Right cardiac atrium (tissue), 5 donors: Measurements from ENCODE around the gene DNMT3A. TPM values are rescaled to one million over a fixed set of nuclear protein-coding genes. Genes with fewer than 3 reads are reported as not detected.
"Not testable (repeated sequence)": the region's sequence is repeated elsewhere in the genome, so short reads cannot be mapped to it uniquely, and the experiment has no call there.

Experiments used
- ATAC-seq, 2 donors: fragments of 200-7000 bp; cut with Tn5 transposase; one replicate each; pipeline versions ENCODE4 v1.8.0 to v1.9.1; 2020; ENCODE audit warnings: moderate library complexity in 2 of 2, mild to moderate bottlenecking in 1 of 2
- DNase-seq, 3 donors: peaks; one replicate each; pipeline ENCODE4 v3.0.0-alpha.2; 2020
- H3K27ac ChIP-seq: one replicate; pipeline ENCODE4 v1.5.1; 2013; ENCODE audit warnings: mild to moderate bottlenecking, low read length, control low read depth, moderate library complexity
- H3K27me3 ChIP-seq: one replicate; pipeline ENCODE4 v1.6.1; 2013; ENCODE audit not compliant: control insufficient read depth, insufficient read depth
- H3K4me1 ChIP-seq: one replicate; pipeline ENCODE4 v1.6.1; 2013; ENCODE audit warnings: low read length; ENCODE audit not compliant: control insufficient read depth, insufficient read depth
- H3K4me3 ChIP-seq: one replicate; pipeline ENCODE4 v1.5.1; 2013; ENCODE audit warnings: low read length, control low read depth
- H3K9me3 ChIP-seq: one replicate; pipeline ENCODE4 v1.6.1; 2013; ENCODE audit warnings: low read length; ENCODE audit not compliant: control insufficient read depth
- WGBS: extraction: QIAGEN DNeasy Blood & Tissue Kit; methylation state at CpG from one replicate; pipeline ENCODE4 v1.1.7; 2013; 5-methylcytosine and 5-hydroxymethylcytosine counted together
- intact Hi-C, 4 donors: fragments of 100-400 bp; cut with DNase I; formaldehyde crosslinking; loops; one replicate each; pipeline versions ENCODE4 v1.11.0 to v1.14.0; 2022 to 2023
- polyA plus RNA-seq: library from polyadenylated mRNA; stranded (reverse); fragments of 200-250 nt; gene quantifications from one replicate; pipeline ENCODE4 v1.2.3, GENCODE V29; 2013
- total RNA-seq, 4 donors: library from RNA; stranded (reverse); fragmentation: NEBNext Ultra II Directional; extraction: Animal tissue kit (Norgen Biotek cat#: 25700); gene quantifications; one replicate each; pipeline ENCODE4 v1.2.1, GENCODE V29; 2021
- donor health status: healthy with polysubstance abuse.
- donor health status: DM: no; HTN: yes; CAD: no.
- donor health status: DM: no; HTN: no; CAD: no.
- donor health status: DM: no; HTN: yes; CAD: no; lungs with severe emphysema.
- donor health status: DM: yes; HTN: yes; CAD: no.

DNMT3A gene
- total and polyA plus RNA-seq, 5 donors, result 9.9 to 22.9 (median 20.2) TPM

DNA sequence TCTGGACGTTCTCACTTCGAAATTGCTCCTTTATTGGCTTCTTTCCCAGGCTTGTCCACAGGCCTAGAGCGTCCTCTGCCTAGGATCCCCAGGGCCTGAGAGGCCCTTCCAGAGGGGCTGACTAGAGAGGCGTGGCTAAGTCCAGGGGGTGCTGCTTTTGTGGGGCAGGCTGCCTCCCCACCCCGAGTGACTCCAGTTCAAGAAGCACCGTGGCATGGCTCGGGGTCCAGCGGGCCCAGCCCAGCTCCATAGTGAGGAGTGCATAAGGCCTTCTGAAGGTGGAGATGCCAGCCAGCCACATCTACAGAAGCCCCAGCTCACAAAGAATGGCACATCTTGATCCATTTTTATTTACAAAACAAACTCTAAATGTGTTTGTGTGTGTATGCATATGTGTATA is 128.5 kb downstream of the DNMT3A start:
- intact Hi-C loops, result no loop called here
- H3K4me1 ChIP-seq, result no peaks in the 10 kb centered on the region
- no peaks in the 10 kb centered on the region for H3K27me3 ChIP-seq
- DNase-seq, result no peak
- WGBS, result 41% methylated on average over 8 of the region's 8 CpGs
- H3K4me3 ChIP-seq, result no peak overlapping the region
- ATAC-seq, result peak in 1 of 2 donors; percentile 3
- H3K27ac ChIP-seq, result no peak overlapping the region
- H3K9me3 ChIP-seq, result no peaks in the 10 kb centered on the region

GRCh38 chr2:25210923-25211322 is 130.8 kb downstream of the DNMT3A start:
- ATAC-seq, H3K27ac ChIP-seq, DNase-seq, intact Hi-C loops, H3K4me1 ChIP-seq, H3K9me3 ChIP-seq, H3K4me3 ChIP-seq, H3K27me3 ChIP-seq: not testable (repeated sequence)
- 96% methylated on average over 6 of the region's 6 CpGs for WGBS

DNA sequence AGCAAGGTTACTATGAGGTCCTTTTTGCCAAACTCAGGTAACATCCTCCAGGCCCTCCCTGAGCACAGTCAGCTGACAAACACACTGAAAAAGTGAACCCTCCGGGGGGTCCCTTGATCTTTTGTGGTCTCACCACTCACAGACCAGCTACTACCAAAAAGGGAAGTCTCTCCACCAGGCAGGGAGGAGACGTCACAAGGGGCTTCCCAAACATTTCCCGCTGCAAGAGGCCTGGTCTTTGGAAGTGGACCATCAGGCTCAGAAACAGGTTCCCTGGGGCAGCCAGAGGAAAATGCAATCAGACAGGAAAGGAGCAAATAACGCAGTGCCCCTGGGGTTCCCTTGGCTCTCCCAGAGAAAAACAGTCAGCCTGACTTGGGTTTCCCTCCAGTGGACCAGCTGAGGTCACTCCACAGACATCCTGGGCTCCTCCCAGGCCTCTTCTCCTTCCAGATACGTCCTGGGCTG is 134.6 kb downstream of the DNMT3A start:
- no peak overlapping the region for H3K27ac ChIP-seq
- ATAC-seq, result peak in 1 of 2 donors; percentile 19
- H3K27me3 ChIP-seq, result no peaks in the 10 kb centered on the region
- no peak for DNase-seq
- WGBS, result 55% methylated on average over 5 of the region's 5 CpGs
- no peak overlapping the region for H3K4me3 ChIP-seq
- intact Hi-C loops, result no loop called here
- H3K4me1 ChIP-seq, result no peaks in the 10 kb centered on the region
- H3K9me3 ChIP-seq, result no peaks in the 10 kb centered on the region

DNA sequence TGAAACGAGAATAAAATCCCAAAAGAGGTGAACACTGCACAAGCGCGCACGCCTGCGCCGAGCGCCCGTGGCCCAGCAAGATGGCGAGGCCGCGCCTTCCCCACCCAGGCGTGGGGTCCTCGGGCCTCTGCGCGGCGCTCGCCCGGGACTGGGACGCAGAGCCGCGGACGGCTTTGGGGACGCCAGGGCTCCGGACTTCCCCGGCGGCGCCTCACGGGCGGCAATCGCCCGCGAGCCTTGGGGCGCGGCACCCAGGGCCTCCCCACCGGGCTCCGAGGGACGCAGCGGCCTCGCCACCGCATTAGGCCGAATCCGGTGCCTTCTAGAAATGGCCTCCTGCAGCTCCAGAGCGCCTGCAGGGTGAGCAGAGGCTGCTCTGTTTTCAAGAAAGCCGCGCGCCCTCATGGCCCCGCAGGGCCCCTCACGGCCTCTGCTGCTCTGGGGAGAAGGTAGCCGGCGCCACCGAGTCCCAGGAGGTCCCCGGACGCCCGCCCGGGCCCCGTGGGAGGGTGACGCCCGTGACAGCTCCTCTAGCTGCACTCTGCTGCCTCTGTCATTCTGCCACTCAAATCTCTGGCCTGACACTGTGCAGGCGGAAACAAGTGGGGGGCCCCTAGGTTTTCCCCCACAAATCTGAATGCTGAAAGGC is 137.4 kb downstream of the DNMT3A start:
- ATAC-seq (peak; percentile 67 to 80), DNase-seq (peak in 2 of 3 donors; percentile 64 to 65)
- Histone ChIP-seq H3K4me3 (peak overlapping the region; percentile 60), H3K9me3 (no peaks in the 10 kb centered on the region), H3K27ac (peak overlapping the region; percentile 25), H3K4me1 (no peaks in the 10 kb centered on the region), H3K27me3 (no peaks in the 10 kb centered on the region)
- intact Hi-C loops, result no loop called here
- WGBS, result 22% methylated on average over 59 of the region's 59 CpGs

DNA sequence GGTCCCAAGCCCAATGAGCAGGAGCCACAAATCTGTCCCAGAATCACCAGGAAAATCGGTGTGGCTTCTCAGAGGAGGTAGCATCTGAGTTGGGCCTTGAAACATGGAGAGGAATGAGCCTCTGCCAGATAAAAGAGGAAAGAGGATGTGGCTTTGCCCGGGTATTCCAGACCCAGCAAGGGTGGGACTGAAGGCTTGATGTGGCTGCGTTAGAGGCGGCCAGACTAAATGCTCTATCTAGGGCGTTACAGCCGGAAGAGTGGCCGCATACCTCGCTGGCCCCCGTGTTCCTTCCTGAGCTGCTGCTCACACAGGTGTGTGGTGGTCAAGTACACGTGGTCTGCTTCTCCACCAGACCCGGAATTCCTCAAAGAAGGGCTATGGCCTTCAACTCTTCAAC is 139.4 kb downstream of the DNMT3A start:
- DNase-seq, result no peak
- no peak for ATAC-seq
- H3K4me3 ChIP-seq, result no peak overlapping the region
- intact Hi-C loops, result no loop called here
- no peaks in the 10 kb centered on the region for H3K4me1 ChIP-seq
- 85% methylated on average over 11 of the region's 11 CpGs for WGBS
- no peaks in the 10 kb centered on the region for H3K27me3 ChIP-seq
- H3K9me3 ChIP-seq, result no peaks in the 10 kb centered on the region
- no peak overlapping the region for H3K27ac ChIP-seq

DNA sequence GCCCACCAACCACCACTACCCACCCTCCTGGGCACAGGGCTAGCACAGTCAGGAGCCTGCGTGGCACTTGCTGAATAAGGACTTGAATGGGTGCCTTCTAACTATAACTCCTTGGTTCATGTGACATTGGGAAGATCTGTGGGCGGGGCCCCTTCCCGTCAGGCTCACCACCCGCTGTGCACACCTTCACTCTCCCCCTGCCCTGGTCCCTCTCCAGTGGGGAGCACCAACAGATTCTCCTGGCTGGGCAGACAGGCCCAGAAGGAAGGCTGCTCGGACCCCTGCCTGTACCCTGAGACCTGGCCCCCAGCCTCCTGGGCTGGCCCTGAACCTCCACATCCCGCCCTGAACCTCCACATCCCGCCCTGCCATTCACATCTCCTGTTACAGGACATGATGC is 139.9 kb downstream of the DNMT3A start:
- Histone ChIP-seq H3K27me3 (no peaks in the 10 kb centered on the region), H3K27ac (no peak overlapping the region), H3K9me3 (no peaks in the 10 kb centered on the region), H3K4me1 (no peaks in the 10 kb centered on the region), H3K4me3 (no peak overlapping the region)
- DNase-seq (no peak), ATAC-seq (peak in 1 of 2 donors; percentile 58)
- intact Hi-C loops, result no loop called here
- WGBS, result 92% methylated on average over 7 of the region's 7 CpGs

DNA sequence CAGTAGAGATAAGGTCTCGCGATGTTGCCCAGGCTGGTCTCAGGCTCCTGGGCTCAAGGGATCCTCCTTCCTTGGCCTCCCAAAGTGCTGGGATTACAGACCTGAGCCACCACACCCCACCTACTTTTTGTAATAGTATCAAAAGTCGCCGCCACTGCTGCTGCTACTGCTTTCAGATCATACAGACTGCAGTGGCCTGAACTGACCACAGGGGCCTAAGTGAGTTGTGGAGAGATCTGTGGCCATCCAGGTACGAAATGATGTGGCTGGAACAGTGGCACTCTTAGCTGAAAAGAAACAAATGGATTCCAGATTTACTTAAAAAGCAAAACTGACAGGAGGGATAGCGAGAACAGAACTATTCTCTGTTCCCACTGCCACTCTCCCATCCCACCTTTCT is 140.5 kb downstream of the DNMT3A start:
- H3K27me3 ChIP-seq, result no peaks in the 10 kb centered on the region
- no peak overlapping the region for H3K27ac ChIP-seq
- intact Hi-C loops, result no loop called here
- H3K4me1 ChIP-seq, result no peaks in the 10 kb centered on the region
- DNase-seq (no peak), ATAC-seq (no peak)
- H3K4me3 ChIP-seq, result no peak overlapping the region
- 76% methylated on average over 6 of the region's 6 CpGs for WGBS
- no peaks in the 10 kb centered on the region for H3K9me3 ChIP-seq

DNA sequence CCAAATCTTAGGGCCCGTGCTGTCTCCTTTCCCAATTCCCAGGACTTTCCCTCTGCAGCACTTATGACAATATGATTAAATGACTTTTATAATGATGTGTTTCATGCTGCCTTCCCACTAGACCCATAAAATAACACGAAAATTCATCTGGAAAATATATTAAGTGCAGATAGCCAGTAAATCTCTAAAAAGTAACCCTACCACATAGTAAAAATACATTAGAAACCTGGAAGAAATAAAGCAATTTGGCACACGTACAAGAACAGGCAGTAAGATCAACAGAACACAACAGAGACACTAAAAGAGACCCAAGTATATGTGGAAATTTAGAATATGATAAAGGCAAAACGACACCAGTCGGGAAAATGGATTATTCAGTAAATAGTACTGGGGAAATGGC is 143.1 kb downstream of the DNMT3A start:
- WGBS, result 79% methylated on average over 5 of the region's 5 CpGs
- intact Hi-C loops, result loop anchor here in 1 of 4 donors (10.0 kb wide), 1 partner anchor 224 kb away; the partner anchor contains the start of gene DNAJC27

DNA sequence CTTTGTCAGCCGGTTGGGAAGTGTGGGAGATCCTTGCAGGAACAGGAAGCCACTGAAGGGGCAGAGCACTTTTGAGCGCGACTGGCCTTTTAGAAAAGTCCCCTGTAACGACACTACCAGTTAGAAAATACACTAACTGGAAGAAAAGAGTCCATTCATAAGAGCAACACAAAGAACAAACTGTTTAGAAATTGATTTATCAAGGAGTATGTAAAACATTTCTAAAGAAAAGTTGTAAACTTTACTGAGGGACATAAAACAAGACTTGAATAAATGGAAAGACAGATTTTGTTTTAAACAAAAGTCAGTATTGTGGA is 143.6 kb downstream of the DNMT3A start:
- no peaks in the 10 kb centered on the region for H3K9me3 ChIP-seq
- H3K4me1 ChIP-seq, result no peaks in the 10 kb centered on the region
- no peak for DNase-seq
- intact Hi-C loops, result loop anchor here in 1 of 4 donors (10.0 kb wide), 1 partner anchor 223 kb away; the partner anchor contains the start of gene DNAJC27
- H3K27ac ChIP-seq, result no peak overlapping the region
- H3K4me3 ChIP-seq, result no peak overlapping the region
- no peak for ATAC-seq
- no peaks in the 10 kb centered on the region for H3K27me3 ChIP-seq
- 31% methylated on average over 4 of the region's 4 CpGs for WGBS

More for the DNA sequence above, 143.1 kb downstream of the DNMT3A start:
- no peak for DNase-seq
- no peak overlapping the region for H3K27ac ChIP-seq
- H3K9me3 ChIP-seq, result no peaks in the 10 kb centered on the region
- H3K4me3 ChIP-seq, result no peak overlapping the region
- no peak for ATAC-seq
- H3K4me1 ChIP-seq, result no peaks in the 10 kb centered on the region
- H3K27me3 ChIP-seq, result no peaks in the 10 kb centered on the region

GRCh38 chr2:25197336-25198208 is 144.2 kb downstream of the DNMT3A start:
- no peak for ATAC-seq
- H3K9me3 ChIP-seq, result no peaks in the 10 kb centered on the region
- WGBS, result 59% methylated on average over 12 of the region's 12 CpGs

GRCh38 chr2:25194576-25195122 is 147.1 kb downstream of the DNMT3A start:
- no peak for ATAC-seq
- Histone ChIP-seq H3K9me3 (no peaks in the 10 kb centered on the region), H3K27me3 (no peaks in the 10 kb centered on the region), H3K4me1 (no peaks in the 10 kb centered on the region), H3K4me3 (no peak overlapping the region), H3K27ac (no peak overlapping the region)
- DNase-seq, result no peak
- WGBS, result 84% methylated on average over 9 of the region's 9 CpGs
- intact Hi-C loops, result loop anchor here in 2 of 4 donors (5.0 to 10.0 kb wide), 2 partner anchors 217 to 220 kb away; partner anchors contain the start of gene DNAJC27 (in 1 of the 2)

More at GRCh38 chr2:25197336-25198208, 144.2 kb downstream of the DNMT3A start:
- no peak overlapping the region for H3K27ac ChIP-seq
- intact Hi-C loops, result loop anchor here in 1 of 4 donors (10.0 kb wide), 1 partner anchor 223 kb away; the partner anchor contains the start of gene DNAJC27
- no peaks in the 10 kb centered on the region for H3K27me3 ChIP-seq
- no peak for DNase-seq
- no peak overlapping the region for H3K4me3 ChIP-seq
- H3K4me1 ChIP-seq, result no peaks in the 10 kb centered on the region
